OCI-LY1 (cell line): Measurements from ENCODE around the gene STRA6.

ENCODE experiments used
- H2AFZ ChIP-seq: fragments of 200-600 bp; sonication (generic), shearing (Covaris generic); 2 replicates; pipeline ENCODE4 v1.6.0; 2014; ENCODE audit warnings: antibody characterized with exemption, mild to moderate bottlenecking, low read length
- H3F3A ChIP-seq: fragments of 200-600 bp; sonication (generic), shearing (Covaris generic); 2 replicates; pipeline ENCODE4 v1.6.0; 2014; ENCODE audit warnings: mild to moderate bottlenecking, antibody characterized with exemption, low read length, moderate library complexity; ENCODE audit not compliant: insufficient read depth
- H3K27ac ChIP-seq: fragments of 200-600 bp; sonication (generic); 2 replicates; pipeline ENCODE4 v1.5.1; 2014; ENCODE audit warnings: low read length, mixed run types, mild to moderate bottlenecking, low read depth; ENCODE audit not compliant: poor library complexity, severe bottlenecking
- H3K27me3 ChIP-seq: fragments of 200-600 bp; sonication (generic); 2 replicates; pipeline ENCODE4 v1.6.0; 2014; ENCODE audit warnings: antibody characterized with exemption, mild to moderate bottlenecking, low read length, moderate library complexity; ENCODE audit not compliant: insufficient read depth
- H3K36me3 ChIP-seq: fragments of 200-600 bp; sonication (generic); 2 replicates; pipeline ENCODE4 v1.6.1; 2014; ENCODE audit warnings: mild to moderate bottlenecking, antibody characterized with exemption, low read length, moderate library complexity, mixed read lengths; ENCODE audit not compliant: insufficient read depth
- H3K4me1 ChIP-seq: fragments of 200-600 bp; sonication (generic); 2 replicates; pipeline ENCODE4 v1.5.1; 2014; ENCODE audit warnings: mild to moderate bottlenecking, low read length, moderate library complexity; ENCODE audit not compliant: insufficient read depth, severe bottlenecking
- H3K4me2 ChIP-seq: fragments of 200-600 bp; sonication (generic), shearing (Covaris generic); 2 replicates; pipeline ENCODE4 v1.6.1; 2014; ENCODE audit warnings: low read length
- H3K4me3 ChIP-seq: fragments of 200-600 bp; sonication (generic); 2 replicates; pipeline ENCODE4 v1.5.1; 2014; ENCODE audit warnings: low read length, low read depth, mild to moderate bottlenecking, mixed read lengths; ENCODE audit not compliant: poor library complexity, severe bottlenecking
- H3K79me2 ChIP-seq: fragments of 200-600 bp; shearing (Covaris generic); 2 replicates; pipeline ENCODE4 v1.6.1; 2016; ENCODE audit warnings: mixed run types, low read length, mixed read lengths; ENCODE audit not compliant: insufficient read depth
- H3K9ac ChIP-seq: fragments of 200-600 bp; sonication (generic), shearing (Covaris generic); 2 replicates; pipeline ENCODE4 v1.6.1; 2014; ENCODE audit warnings: mild to moderate bottlenecking, low read length, mixed read lengths
- H3K9me2 ChIP-seq: fragments of 200-600 bp; sonication (generic), shearing (Covaris generic); 2 replicates; pipeline ENCODE4 v1.6.1; 2014; ENCODE audit warnings: low read depth, mild to moderate bottlenecking, low read length, mixed read lengths
- H3K9me3 ChIP-seq: fragments of 200-600 bp; shearing (Covaris generic); 2 replicates; pipeline ENCODE4 v1.6.1; 2014; ENCODE audit warnings: low read length, mixed read lengths
- H4K20me1 ChIP-seq: fragments of 200-600 bp; sonication (generic), shearing (Covaris generic); 2 replicates; pipeline ENCODE4 v1.6.0; 2016; ENCODE audit warnings: mild to moderate bottlenecking, low read length; ENCODE audit not compliant: insufficient read depth
- EZH2 ChIP-seq: fragments of 200-600 bp; sonication (generic), shearing (Covaris generic); IDR thresholded peaks from 2 replicates; pipeline ENCODE4 v1.8.0; 2017; ENCODE audit warnings: borderline replicate concordance, mixed run types, mild to moderate bottlenecking, antibody characterized with exemption, low read length, moderate library complexity, mixed read lengths
- TF ChIP-seq, protein P1 (sequence below): fragments of 200-600 bp; sonication (generic), shearing (Covaris generic); IDR thresholded peaks from 2 replicates; pipeline ENCODE4 v1.5.1; 2017; ENCODE audit warnings: mild to moderate bottlenecking, antibody characterized with exemption, low read length, moderate library complexity, mixed read lengths

The STRA6 gene

DNA sequence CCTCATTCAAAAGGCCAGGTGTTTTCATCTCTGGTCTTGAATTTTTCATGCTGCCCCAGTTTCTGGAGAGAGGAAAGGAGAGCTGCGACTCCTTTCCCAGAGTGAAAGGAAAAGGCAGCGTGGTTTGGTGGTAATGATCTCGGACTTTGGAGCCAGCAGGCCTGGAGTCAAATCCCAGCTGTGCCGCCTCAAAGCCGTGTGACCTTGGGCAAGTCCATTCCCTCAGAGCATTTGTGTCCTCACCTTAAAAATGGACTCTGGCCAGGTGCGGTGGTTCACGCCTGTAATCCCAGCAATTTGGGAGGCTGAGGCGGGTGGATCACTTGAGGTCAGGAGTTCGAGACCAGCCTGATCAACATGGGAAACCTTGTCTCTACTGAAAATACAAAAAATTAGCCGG lies 28.9 kb upstream of the STRA6 start:
- H3K36me3 ChIP-seq = no peaks in the 10 kb centered on the region
- H2AFZ ChIP-seq = no peak overlapping the region
- H3K4me3 ChIP-seq = no peak overlapping the region
- H3K27me3 ChIP-seq = no peaks in the 10 kb centered on the region; the same call in 1 of the 2 replicates
- H3K4me1 ChIP-seq = no peaks in the 10 kb centered on the region
- H3K9me3 ChIP-seq = no peaks in the 10 kb centered on the region
- no peaks in the 10 kb centered on the region for H3F3A ChIP-seq
- no peaks in the 10 kb centered on the region for H3K79me2 ChIP-seq
- H3K27ac ChIP-seq = no peak overlapping the region
- H4K20me1 ChIP-seq = no peaks in the 10 kb centered on the region
- H3K9me2 ChIP-seq = no peaks in the 10 kb centered on the region
- TF ChIP-seq, protein P1, sequence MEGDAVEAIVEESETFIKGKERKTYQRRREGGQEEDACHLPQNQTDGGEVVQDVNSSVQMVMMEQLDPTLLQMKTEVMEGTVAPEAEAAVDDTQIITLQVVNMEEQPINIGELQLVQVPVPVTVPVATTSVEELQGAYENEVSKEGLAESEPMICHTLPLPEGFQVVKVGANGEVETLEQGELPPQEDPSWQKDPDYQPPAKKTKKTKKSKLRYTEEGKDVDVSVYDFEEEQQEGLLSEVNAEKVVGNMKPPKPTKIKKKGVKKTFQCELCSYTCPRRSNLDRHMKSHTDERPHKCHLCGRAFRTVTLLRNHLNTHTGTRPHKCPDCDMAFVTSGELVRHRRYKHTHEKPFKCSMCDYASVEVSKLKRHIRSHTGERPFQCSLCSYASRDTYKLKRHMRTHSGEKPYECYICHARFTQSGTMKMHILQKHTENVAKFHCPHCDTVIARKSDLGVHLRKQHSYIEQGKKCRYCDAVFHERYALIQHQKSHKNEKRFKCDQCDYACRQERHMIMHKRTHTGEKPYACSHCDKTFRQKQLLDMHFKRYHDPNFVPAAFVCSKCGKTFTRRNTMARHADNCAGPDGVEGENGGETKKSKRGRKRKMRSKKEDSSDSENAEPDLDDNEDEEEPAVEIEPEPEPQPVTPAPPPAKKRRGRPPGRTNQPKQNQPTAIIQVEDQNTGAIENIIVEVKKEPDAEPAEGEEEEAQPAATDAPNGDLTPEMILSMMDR = no peak
- no peak for TF ChIP-seq EZH2
- no peak overlapping the region for H3K4me2 ChIP-seq
- H3K9ac ChIP-seq = no peak overlapping the region

DNA sequence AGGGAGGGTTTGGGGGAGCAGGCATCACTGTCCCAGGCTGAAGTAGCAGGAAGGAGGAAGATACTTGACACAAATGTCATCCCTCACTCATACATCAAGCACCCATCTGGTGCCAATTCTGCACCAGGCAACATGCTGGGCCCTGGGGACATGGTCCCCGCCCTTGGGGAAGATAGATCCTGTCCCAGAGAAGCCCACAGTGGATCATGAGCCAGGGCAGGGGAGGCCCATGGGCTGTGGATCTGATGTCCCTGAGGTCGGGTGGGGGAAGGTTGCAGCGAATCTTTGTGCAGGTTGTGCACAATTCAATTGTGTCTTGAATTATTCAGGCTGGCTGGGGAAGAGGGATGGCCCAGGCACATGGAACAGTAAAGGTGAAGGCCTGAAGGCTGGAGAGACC lies 27.1 kb upstream of the STRA6 start:
- Histone ChIP-seq H3K4me2 (no peak overlapping the region), H2AFZ (no peak overlapping the region), H3K27me3 (no peaks in the 10 kb centered on the region; the same call in 1 of the 2 replicates), H3F3A (no peaks in the 10 kb centered on the region), H3K9ac (no peak overlapping the region), H3K36me3 (no peaks in the 10 kb centered on the region), H3K79me2 (no peaks in the 10 kb centered on the region), H3K9me3 (no peaks in the 10 kb centered on the region), H4K20me1 (no peaks in the 10 kb centered on the region), H3K4me3 (no peak overlapping the region), H3K9me2 (no peaks in the 10 kb centered on the region), H3K27ac (no peak overlapping the region), H3K4me1 (no peaks in the 10 kb centered on the region)
- TF ChIP-seq, protein P1 = no peak
- no peak for TF ChIP-seq EZH2

DNA sequence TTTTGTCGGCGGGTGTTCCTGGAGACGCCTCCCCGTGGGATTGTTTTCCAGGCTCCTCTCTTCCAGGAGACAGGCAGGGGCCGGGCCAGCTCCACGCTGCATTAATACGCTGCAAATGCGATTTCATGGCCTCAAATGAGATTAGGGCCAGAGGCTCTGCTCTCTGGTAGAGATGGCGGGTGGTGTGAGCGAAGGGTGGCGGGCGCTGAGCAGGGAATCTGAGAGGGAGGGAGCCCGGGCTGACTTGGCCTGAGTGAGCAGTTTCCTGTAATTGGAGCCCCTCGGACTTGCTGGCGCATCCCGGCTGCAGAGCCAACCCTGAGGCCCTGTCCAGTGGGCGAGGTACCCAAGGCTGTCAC lies 26.1 kb upstream of the STRA6 start:
- Histone ChIP-seq H3K9me3 (no peaks in the 10 kb centered on the region), H3K27me3 (no peaks in the 10 kb centered on the region; the same call in 1 of the 2 replicates), H3F3A (no peaks in the 10 kb centered on the region), H3K9ac (no peak overlapping the region), H4K20me1 (no peaks in the 10 kb centered on the region), H3K9me2 (no peaks in the 10 kb centered on the region), H2AFZ (no peak overlapping the region), H3K79me2 (no peaks in the 10 kb centered on the region), H3K27ac (no peak overlapping the region), H3K36me3 (no peaks in the 10 kb centered on the region), H3K4me3 (no peak overlapping the region), H3K4me1 (no peaks in the 10 kb centered on the region), H3K4me2 (no peak overlapping the region)
- TF ChIP-seq, protein P1 = no peak
- no peak for TF ChIP-seq EZH2
